WTC11 (cell line): ENCODE data around the gene MACROD2. TPM values are rescaled to one million over a fixed set of nuclear protein-coding genes. Genes with fewer than 3 reads are reported as not detected.

ENCODE experiments used
- ATAC-seq: fragments of 200-7000 bp; cut with Tn5 transposase; 2 replicates; pipeline ENCODE4 v1.10.0; 2021; ENCODE audit warnings: mild to moderate bottlenecking, moderate library complexity
- CTCF ChIA-PET: fragments of 300-600 bp; sonication (Branson Sonifier 250); formaldehyde crosslinking; loops from one replicate; lab custom pipeline; 2021; ENCODE audit warnings: antibody characterized with exemption; lab: Charles Lee
- POLR2A ChIA-PET: fragments of 350-600 bp; sonication (Branson Sonifier 250); formaldehyde crosslinking; loops from one replicate; lab custom pipeline; 2021; ENCODE audit warnings: antibody characterized with exemption; lab: Charles Lee
- DNase-seq: peaks from one replicate; pipeline ENCODE4 v3.0.0; 2021; ENCODE audit warnings: low spot score
- H3K27ac Mint-ChIP-seq: 2 replicates; pipeline ENCODE4 v1.8.0; 2021; ENCODE audit warnings: mixed read lengths
- H3K27me3 Mint-ChIP-seq: 2 replicates; pipeline ENCODE4 v1.8.0; 2021; ENCODE audit warnings: low read depth, mild to moderate bottlenecking, moderate library complexity, mixed read lengths
- H3K36me3 Mint-ChIP-seq: 2 replicates; pipeline ENCODE4 v1.8.0; 2021; ENCODE audit warnings: mixed read lengths
- H3K4me1 Mint-ChIP-seq: 2 replicates; pipeline ENCODE4 v1.8.0; 2022; ENCODE audit warnings: mixed read lengths
- H3K4me3 Mint-ChIP-seq: 2 replicates; pipeline ENCODE4 v1.8.0; 2021; ENCODE audit warnings: mild to moderate bottlenecking, moderate library complexity, mixed read lengths
- H3K9me3 Mint-ChIP-seq: 2 replicates; pipeline ENCODE4 v1.8.0; 2021; ENCODE audit warnings: mixed read lengths
- ETV6 ChIP-seq: sonication (generic); formaldehyde crosslinking; IDR thresholded peaks from 2 replicates; pipeline ENCODE4 v1.8.1; 2022; ENCODE audit warnings: mild to moderate bottlenecking, missing genetic modification reagents
- JAZF1 ChIP-seq: fragments of 250-450 bp; sonication (Bioruptor Pico); IDR thresholded peaks from 2 replicates; pipeline ENCODE4 v1.9.0; 2021; ENCODE audit warnings: moderate library complexity, mild to moderate bottlenecking, inconsistent platforms
- NFE2L1 ChIP-seq: sonication (generic); formaldehyde crosslinking; IDR thresholded peaks from 2 replicates; pipeline ENCODE4 v1.8.1; 2023; ENCODE audit warnings: missing genetic modification reagents
- NFYB ChIP-seq: sonication (generic); formaldehyde crosslinking; conservative IDR thresholded peaks from 2 replicates; pipeline ENCODE4 v1.8.0; 2022; ENCODE audit warnings: low read depth, missing genetic modification reagents
- NR3C1 ChIP-seq: sonication (generic); formaldehyde crosslinking; conservative IDR thresholded peaks from 2 replicates; pipeline ENCODE4 v1.8.1; 2023; ENCODE audit warnings: low read depth, mild to moderate bottlenecking, missing genetic modification reagents
- OVOL2 ChIP-seq: fragments of 250-450 bp; sonication (Bioruptor Pico); IDR thresholded peaks from 2 replicates; pipeline ENCODE4 v1.9.0; 2021; ENCODE audit warnings: mild to moderate bottlenecking, borderline replicate concordance
- PRRX2 ChIP-seq: fragments of 250-450 bp; sonication (Bioruptor Pico); IDR thresholded peaks from 2 replicates; pipeline ENCODE4 v1.8.0; 2021; ENCODE audit warnings: mild to moderate bottlenecking
- SP1 ChIP-seq: sonication (generic); formaldehyde crosslinking; conservative IDR thresholded peaks from 2 replicates; pipeline ENCODE4 v1.8.1; 2022; ENCODE audit warnings: missing genetic modification reagents
- ZNF138 ChIP-seq: sonication (generic); formaldehyde crosslinking; conservative IDR thresholded peaks from 2 replicates; pipeline ENCODE4 v1.8.1; 2022; ENCODE audit warnings: mild to moderate bottlenecking, moderate library complexity, missing genetic modification reagents
- ZNF232 ChIP-seq: sonication (generic); formaldehyde crosslinking; IDR thresholded peaks from 2 replicates; pipeline ENCODE4 v1.8.0; 2022; ENCODE audit warnings: mild to moderate bottlenecking, missing genetic modification reagents
- total RNA-seq: library from RNA; stranded (reverse); gene quantifications from 3 replicates; pipeline ENCODE4 v1.2.3, GENCODE V29; 2021
- TF ChIP-seq, protein P1 (sequence below): sonication (generic); formaldehyde crosslinking; IDR thresholded peaks from 2 replicates; pipeline ENCODE4 v1.8.0; 2023; ENCODE audit warnings: missing genetic modification reagents, mild to moderate bottlenecking, borderline replicate concordance
- TF ChIP-seq, protein P2 (sequence below): fragments of 250-450 bp; sonication (Bioruptor Pico); IDR thresholded peaks from 2 replicates; pipeline ENCODE4 v1.9.0; 2021; ENCODE audit warnings: mild to moderate bottlenecking
- TF ChIP-seq, protein P3 (sequence below): fragments of 250-450 bp; sonication (Bioruptor Pico); IDR thresholded peaks from 2 replicates; pipeline ENCODE4 v1.8.0; 2021; ENCODE audit warnings: mild to moderate bottlenecking
- TF ChIP-seq, protein P4 (sequence below): sonication (generic); formaldehyde crosslinking; IDR thresholded peaks from 2 replicates; pipeline ENCODE4 v1.8.1; 2023; ENCODE audit warnings: mild to moderate bottlenecking, missing genetic modification reagents
- TF ChIP-seq, protein P5 (sequence below): sonication (generic); formaldehyde crosslinking; IDR thresholded peaks from 2 replicates; pipeline ENCODE4 v1.8.1; 2022; ENCODE audit warnings: missing genetic modification reagents, borderline replicate concordance

The MACROD2 gene
- total RNA-seq, 1 experiment from 2014 or later: 4.1 TPM

DNA sequence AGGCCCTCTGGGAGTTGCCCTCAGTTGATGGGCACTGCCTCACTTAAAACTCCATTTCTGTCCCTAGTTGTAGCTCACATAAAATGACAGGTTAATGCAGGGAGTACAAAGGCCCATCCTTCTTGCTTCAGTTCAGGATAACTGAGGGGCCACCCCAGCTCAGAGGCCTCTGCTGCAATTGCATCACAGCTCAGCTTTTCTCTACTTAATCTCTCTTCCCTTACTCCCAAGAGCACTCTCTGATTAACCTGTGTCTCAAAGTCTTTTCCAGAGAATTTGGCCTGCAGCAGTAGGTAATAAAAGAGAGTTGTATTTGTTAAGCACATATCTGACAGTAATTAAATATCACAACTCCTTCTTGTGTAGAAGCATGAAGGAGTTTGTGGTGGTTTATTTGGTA lies 383.0 kb downstream of the MACROD2 start (continued):
- TF ChIP-seq, protein P1, sequence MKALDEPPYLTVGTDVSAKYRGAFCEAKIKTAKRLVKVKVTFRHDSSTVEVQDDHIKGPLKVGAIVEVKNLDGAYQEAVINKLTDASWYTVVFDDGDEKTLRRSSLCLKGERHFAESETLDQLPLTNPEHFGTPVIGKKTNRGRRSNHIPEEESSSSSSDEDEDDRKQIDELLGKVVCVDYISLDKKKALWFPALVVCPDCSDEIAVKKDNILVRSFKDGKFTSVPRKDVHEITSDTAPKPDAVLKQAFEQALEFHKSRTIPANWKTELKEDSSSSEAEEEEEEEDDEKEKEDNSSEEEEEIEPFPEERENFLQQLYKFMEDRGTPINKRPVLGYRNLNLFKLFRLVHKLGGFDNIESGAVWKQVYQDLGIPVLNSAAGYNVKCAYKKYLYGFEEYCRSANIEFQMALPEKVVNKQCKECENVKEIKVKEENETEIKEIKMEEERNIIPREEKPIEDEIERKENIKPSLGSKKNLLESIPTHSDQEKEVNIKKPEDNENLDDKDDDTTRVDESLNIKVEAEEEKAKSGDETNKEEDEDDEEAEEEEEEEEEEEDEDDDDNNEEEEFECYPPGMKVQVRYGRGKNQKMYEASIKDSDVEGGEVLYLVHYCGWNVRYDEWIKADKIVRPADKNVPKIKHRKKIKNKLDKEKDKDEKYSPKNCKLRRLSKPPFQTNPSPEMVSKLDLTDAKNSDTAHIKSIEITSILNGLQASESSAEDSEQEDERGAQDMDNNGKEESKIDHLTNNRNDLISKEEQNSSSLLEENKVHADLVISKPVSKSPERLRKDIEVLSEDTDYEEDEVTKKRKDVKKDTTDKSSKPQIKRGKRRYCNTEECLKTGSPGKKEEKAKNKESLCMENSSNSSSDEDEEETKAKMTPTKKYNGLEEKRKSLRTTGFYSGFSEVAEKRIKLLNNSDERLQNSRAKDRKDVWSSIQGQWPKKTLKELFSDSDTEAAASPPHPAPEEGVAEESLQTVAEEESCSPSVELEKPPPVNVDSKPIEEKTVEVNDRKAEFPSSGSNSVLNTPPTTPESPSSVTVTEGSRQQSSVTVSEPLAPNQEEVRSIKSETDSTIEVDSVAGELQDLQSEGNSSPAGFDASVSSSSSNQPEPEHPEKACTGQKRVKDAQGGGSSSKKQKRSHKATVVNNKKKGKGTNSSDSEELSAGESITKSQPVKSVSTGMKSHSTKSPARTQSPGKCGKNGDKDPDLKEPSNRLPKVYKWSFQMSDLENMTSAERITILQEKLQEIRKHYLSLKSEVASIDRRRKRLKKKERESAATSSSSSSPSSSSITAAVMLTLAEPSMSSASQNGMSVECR: no peak
- TF ChIP-seq ETV6 (CRISPR knock-in tag): no peak

DNA sequence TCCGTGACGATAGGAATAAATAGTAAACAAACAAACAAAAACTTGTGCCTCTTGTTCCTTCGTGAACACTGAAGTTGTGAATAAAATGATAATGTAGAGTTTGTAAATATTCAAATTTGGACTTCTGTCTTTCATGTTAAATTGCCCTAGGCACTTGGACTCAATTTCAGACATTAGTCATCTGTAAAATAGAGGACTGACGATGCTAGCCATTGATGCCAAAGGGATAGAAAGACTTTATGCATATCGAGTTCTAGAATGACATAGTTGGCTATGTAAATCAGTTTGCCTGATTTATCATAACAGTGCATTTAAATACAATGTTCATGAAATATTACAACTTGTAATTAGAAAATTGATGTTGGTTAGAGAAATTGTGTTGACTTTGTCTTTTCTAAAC lies 388.0 kb downstream of the MACROD2 start:
- ChIA-PET POLR2A (interaction anchor here (0.6 kb wide), 1 partner anchor 11 kb away, joined by 3 read pairs; no protein-coding TSS in a partner anchor), CTCF (no interaction called here)
- no peak overlapping the region for H3K4me3 Mint-ChIP-seq
- H3K36me3 Mint-ChIP-seq: peaks cover 5% of the 10 kb centered on the region; the same call in 1 of the 2 replicates
- TF ChIP-seq NFYB (CRISPR knock-in tag) (no peak), NR3C1 (CRISPR knock-in tag) (no peak), NFE2L1 (CRISPR knock-in tag) (no peak), SP1 (no peak), PRRX2 (CRISPR knock-in tag) (no peak), OVOL2 (CRISPR knock-in tag) (no peak), ZNF232 (CRISPR knock-in tag) (no peak), JAZF1 (no peak)
- TF ChIP-seq, protein P2, sequence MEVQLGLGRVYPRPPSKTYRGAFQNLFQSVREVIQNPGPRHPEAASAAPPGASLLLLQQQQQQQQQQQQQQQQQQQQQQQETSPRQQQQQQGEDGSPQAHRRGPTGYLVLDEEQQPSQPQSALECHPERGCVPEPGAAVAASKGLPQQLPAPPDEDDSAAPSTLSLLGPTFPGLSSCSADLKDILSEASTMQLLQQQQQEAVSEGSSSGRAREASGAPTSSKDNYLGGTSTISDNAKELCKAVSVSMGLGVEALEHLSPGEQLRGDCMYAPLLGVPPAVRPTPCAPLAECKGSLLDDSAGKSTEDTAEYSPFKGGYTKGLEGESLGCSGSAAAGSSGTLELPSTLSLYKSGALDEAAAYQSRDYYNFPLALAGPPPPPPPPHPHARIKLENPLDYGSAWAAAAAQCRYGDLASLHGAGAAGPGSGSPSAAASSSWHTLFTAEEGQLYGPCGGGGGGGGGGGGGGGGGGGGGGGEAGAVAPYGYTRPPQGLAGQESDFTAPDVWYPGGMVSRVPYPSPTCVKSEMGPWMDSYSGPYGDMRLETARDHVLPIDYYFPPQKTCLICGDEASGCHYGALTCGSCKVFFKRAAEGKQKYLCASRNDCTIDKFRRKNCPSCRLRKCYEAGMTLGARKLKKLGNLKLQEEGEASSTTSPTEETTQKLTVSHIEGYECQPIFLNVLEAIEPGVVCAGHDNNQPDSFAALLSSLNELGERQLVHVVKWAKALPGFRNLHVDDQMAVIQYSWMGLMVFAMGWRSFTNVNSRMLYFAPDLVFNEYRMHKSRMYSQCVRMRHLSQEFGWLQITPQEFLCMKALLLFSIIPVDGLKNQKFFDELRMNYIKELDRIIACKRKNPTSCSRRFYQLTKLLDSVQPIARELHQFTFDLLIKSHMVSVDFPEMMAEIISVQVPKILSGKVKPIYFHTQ (CRISPR knock-in tag): no peak
- TF ChIP-seq, protein P3, sequence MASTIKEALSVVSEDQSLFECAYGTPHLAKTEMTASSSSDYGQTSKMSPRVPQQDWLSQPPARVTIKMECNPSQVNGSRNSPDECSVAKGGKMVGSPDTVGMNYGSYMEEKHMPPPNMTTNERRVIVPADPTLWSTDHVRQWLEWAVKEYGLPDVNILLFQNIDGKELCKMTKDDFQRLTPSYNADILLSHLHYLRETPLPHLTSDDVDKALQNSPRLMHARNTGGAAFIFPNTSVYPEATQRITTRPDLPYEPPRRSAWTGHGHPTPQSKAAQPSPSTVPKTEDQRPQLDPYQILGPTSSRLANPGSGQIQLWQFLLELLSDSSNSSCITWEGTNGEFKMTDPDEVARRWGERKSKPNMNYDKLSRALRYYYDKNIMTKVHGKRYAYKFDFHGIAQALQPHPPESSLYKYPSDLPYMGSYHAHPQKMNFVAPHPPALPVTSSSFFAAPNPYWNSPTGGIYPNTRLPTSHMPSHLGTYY: no peak
- TF ChIP-seq, protein P4, sequence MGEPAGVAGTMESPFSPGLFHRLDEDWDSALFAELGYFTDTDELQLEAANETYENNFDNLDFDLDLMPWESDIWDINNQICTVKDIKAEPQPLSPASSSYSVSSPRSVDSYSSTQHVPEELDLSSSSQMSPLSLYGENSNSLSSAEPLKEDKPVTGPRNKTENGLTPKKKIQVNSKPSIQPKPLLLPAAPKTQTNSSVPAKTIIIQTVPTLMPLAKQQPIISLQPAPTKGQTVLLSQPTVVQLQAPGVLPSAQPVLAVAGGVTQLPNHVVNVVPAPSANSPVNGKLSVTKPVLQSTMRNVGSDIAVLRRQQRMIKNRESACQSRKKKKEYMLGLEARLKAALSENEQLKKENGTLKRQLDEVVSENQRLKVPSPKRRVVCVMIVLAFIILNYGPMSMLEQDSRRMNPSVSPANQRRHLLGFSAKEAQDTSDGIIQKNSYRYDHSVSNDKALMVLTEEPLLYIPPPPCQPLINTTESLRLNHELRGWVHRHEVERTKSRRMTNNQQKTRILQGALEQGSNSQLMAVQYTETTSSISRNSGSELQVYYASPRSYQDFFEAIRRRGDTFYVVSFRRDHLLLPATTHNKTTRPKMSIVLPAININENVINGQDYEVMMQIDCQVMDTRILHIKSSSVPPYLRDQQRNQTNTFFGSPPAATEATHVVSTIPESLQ (CRISPR knock-in tag): no peak
- H3K9me3 Mint-ChIP-seq: peaks cover 4% of the 10 kb centered on the region
- H3K27me3 Mint-ChIP-seq: no peaks in the 10 kb centered on the region
- ATAC-seq (no peak), DNase-seq (no peak)
- H3K27ac Mint-ChIP-seq: no peak overlapping the region
- H3K4me1 Mint-ChIP-seq: peaks cover 21% of the 10 kb centered on the region

DNA sequence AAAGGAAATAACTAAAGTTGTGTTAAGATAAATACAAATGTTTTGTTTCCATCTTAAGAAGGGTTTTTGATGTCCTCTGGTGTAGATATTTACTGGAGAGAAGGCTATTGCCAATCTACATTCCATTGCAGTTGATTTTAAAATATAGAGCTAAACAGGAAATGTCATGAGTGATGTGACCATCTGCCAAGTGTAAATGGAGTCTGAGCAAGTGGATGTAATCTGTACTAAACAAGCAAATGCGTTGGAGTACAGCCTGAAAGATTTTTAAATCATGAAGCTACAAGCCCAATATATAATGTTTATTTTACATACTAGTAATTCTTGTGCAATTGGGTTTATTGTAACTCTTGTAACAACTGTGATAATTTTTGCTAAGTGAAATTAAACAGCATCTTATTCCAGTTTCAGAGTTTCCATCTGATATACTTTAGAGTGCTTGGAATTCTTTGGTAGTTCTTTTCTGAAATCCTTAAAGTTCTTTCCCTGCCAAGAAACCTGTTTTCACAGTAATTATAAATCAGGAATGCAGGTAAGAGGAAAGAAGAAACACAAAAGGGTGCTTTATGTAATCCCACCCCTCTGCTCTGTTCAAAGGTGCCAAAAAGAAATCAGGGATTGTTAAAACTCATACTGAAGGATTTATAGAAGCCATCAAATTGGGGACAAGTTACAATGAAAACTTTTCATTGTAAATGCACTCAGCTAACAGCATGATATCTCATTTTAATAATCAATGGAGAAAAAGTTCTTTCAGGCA lies 389.3 kb downstream of the MACROD2 start:
- no peak for ATAC-seq
- peaks cover 5% of the 10 kb centered on the region; the same call in 1 of the 2 replicates for H3K36me3 Mint-ChIP-seq
- H3K27ac Mint-ChIP-seq: no peak overlapping the region
- ChIA-PET CTCF (no interaction called here), POLR2A (no interaction called here)
- peaks cover 4% of the 10 kb centered on the region for H3K9me3 Mint-ChIP-seq
- H3K4me1 Mint-ChIP-seq: peaks cover 16% of the 10 kb centered on the region
- no peaks in the 10 kb centered on the region for H3K27me3 Mint-ChIP-seq
- DNase-seq: no peak
- no peak overlapping the region for H3K4me3 Mint-ChIP-seq
- no peak for TF ChIP-seq ZNF138 (CRISPR knock-in tag)
- TF ChIP-seq, protein P5, sequence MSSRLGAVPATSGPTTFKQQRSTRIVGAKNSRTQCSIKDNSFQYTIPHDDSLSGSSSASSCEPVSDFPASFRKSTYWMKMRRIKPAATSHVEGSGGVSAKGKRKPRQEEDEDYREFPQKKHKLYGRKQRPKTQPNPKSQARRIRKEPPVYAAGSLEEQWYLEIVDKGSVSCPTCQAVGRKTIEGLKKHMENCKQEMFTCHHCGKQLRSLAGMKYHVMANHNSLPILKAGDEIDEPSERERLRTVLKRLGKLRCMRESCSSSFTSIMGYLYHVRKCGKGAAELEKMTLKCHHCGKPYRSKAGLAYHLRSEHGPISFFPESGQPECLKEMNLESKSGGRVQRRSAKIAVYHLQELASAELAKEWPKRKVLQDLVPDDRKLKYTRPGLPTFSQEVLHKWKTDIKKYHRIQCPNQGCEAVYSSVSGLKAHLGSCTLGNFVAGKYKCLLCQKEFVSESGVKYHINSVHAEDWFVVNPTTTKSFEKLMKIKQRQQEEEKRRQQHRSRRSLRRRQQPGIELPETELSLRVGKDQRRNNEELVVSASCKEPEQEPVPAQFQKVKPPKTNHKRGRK (CRISPR knock-in tag): no peak
- TF ChIP-seq, protein P1: no peak
